ENCODE measurements around the gene FAM163B.
"Not testable (repeated sequence)": the region's sequence is repeated elsewhere in the genome, so short reads cannot be mapped to it uniquely, and the experiment has no call there.

FAM163B gene

GRCh38 chr9:133564451-133565116 is 44.6 kb downstream of the FAM163B start:
- DNase-seq: no peak

GRCh38 chr9:133563814-133564213 is 45.4 kb downstream of the FAM163B start:
- not testable (repeated sequence) for DNase-seq

GRCh38 chr9:133563291-133563796 is 45.8 kb downstream of the FAM163B start:
- no peak for DNase-seq

GRCh38 chr9:133562611-133563290 is 46.4 kb downstream of the FAM163B start:
- no peak for DNase-seq

- DNase-seq: no peak
Observed at GRCh38 chr9:133561976-133562554, 47.1 kb downstream of the FAM163B start.

DNA sequence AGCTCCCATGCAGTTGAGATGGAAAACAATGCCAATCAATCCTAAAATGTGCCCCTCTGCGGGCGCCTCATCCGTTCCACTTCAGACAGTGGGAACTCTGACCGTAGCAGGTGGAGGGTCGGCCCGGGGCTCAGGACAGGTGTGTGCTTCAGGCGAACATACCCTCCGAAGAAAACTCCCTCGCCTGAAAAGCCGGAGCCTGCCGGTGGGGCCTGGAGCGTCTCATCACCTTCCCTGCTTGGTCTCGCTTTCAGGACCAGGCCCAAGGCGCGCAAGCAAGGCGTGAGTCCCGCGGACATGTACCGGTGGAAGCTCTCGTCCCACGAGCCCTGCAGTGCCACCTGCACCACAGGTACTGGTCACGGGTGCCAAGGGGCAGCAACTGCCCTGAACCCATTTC is 48.2 kb downstream of the FAM163B start:
- no peak for DNase-seq

DNA sequence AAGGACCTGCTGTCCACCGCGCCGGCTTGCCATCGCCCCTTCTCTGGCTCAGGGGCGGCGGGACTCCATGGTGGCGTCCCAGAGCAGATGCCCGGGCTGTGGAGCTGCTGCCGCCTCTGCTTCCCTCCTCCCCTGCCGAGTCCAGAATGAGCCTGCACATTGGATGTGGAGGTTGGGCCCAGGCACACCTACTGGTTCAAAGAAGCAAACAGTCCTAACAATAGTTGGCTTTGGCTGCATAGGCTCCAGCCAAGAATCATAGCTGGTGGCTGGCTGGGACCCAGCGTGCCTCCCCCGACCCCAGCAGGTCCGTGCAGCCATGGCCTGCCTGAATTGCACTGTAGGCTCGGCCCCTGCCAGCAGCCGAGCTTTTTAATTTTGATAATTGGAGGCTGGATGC is 48.9 kb downstream of the FAM163B start:
- no peak for DNase-seq

- no peak for DNase-seq
Observed at GRCh38 chr9:133558191-133559126, 50.7 kb downstream of the FAM163B start.

DNA sequence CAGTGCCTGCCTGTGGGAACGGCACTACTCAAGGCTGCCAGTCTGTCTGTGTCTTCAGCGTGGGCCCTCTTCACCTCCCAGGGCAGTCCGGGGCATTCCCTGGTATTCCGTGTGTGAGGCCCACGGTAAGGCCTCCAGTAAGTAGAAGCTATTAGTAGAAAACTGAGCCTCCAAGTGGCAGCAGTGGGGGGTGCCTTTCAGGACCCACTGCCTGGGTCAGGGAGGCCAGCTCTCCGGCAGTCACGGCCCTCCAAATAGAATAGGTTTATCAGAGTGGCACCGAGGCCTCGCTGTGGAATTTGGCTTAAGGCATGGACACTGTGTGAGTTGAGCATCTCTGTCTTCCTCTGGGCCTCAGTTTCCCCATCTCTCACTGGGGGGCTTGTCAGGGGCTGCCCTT is 51.6 kb downstream of the FAM163B start:
- DNase-seq: no peak

GRCh38 chr9:133556354-133556753 is 52.8 kb downstream of the FAM163B start:
- no peak for DNase-seq

DNA sequence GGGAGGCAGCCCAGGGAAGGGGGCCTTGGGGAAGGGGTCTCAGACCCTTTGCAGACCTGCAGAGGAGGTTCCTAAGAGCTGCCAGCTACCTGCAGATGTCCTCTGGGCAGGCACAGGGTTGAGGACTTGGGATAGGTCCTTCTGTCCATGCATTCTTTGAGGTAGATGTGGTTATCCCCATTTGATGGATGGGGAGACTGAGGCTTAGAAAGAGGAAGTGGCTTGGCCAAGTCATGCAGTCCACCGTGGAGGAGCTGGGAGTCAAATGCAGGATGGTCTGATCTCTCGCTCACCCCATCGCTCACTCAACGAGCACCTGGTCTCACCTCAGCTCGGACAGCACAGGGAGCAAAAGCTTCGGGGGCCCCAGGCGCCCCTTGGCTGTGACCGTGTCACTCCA is 54.5 kb downstream of the FAM163B start:
- DNase-seq: no peak

DNA sequence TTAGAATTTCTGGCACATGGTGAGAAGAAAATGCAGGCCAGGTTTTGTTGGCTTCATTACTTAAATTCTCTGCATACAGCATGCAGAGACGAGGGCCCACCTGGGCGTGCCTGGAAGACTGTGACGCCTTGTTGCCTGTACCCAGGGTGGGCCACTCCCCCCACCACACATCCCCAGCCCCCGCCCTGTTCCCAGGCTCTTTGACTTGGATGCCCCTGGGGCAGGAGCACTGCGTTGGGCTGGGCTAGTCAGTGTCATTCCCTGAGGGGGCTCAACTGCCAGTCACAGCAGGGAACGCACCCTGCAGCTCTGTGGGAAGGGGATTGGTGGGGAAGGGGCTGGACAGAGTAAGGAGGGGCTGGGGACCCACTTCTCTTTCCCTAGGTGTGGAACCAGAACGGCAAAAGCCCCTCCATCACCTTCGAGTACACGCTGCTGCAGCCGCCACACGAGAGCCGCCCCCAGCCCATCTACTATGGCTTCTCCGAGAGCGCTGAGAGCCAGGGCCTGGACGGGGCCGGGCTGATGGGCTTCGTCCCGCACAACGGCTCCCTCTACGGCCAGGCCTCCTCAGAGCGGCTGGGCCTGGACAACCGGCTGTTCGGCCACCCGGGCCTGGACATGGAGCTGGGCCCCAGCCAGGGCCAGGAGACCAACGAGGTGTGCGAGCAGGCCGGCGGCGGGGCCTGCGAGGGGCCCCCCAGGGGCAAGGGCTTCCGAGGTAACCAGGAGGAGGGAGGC is 55.0 kb downstream of the FAM163B start:
- DNase-seq: no peak

DNA sequence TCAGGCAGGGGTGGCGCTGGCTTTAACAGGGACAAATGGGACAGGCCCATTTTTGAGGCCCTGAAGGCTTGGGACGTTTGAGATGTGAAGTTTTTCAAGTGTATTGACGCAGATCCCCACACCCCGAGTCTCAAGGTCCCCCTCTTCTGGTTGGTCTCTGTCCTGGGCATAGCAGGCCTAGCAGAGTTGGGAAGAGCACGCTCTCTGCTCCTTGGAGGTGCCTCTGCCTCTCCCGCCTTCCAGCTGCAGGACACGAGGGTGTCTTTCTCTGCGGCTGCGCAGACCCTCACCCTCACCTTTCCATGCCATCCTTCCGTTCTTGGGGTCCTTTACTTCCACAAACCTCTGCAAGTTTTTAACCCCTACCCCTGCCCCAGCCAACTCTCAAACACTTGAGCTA is 56.1 kb downstream of the FAM163B start:
- DNase-seq: no peak

GRCh38 chr9:133552236-133552635 is 57.0 kb downstream of the FAM163B start:
- no peak for DNase-seq

- DNase-seq: no peak
Observed at GRCh38 chr9:133551446-133551845, 57.7 kb downstream of the FAM163B start.

DNA sequence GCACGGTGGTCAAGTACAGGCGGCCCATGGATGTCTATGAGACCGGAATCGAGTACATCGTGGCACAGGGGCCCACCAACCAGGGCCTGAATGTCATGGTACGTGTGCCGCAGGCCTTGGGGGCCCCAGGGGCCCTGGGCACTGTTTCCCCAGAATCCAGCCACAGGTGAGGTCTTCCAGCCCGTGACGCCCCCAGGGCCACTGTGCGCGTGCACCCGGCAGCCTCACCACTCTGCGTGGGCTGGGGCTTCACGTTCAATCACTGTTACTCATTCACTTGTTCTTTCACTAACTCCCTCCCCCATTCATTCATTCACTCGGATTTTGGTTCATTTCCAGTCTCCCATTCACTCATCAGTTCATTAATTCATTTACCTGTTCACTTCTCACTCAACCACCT is 62.1 kb downstream of the FAM163B start:
- DNase-seq: no peak

- DNase-seq: no peak
Observed at GRCh38 chr9:133546287-133546680, 62.9 kb downstream of the FAM163B start.

GRCh38 chr9:133545494-133546286 is 63.5 kb downstream of the FAM163B start:
- no peak for DNase-seq

DNA sequence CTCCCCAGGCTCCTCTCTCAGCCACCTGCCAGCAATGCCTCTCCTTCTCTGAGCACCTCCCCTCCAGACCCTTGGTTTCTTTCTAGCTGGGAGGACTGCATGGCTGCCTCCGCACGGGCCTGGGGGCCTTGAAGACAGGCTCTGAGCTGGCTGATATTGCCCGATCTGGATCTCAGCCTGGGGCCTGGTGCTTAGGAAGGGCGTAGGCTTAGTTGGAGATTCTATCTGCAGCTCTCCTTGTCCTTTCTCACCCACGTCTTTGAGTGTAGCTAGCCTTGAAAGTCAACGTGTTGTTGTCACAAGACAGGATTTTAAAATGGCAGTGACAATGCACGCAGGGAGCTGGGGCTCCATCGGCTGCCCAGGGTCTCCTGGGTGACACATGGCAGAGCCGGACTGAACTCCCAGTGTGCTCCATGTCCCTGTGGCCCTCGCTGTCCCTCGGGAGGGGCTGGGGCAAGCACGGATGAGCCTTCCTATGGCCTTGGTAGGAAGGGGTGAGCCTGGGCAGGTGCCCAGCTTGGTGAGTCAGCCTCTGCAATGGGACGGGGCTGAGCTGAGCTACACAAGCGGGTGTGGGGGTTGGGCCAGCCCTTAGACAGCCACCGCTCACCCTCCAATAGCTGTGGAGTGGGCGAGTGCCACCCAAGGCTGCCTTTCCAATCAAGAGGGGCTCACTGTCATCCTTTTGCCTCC is 65.3 kb downstream of the FAM163B start:
- DNase-seq: no peak

DNA sequence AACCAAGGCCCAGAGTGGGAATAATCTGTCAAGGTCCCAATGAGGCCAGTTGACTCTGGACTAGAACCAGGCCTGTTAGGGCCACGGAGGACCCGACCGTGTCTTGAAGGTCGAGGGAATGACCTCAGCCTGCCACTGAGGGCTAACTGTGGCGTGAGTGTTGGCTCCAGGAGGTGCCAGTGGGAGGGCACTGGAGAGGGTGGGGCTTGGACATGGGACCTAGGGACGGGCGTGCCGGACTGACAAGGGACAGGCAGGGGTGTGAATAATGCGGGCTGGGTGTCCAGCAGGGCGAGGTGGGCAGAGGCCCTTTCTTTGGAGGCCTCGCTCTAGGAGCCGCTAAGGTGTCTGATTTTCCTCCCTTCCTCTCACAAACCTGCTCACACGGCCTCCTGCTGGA is 67.2 kb downstream of the FAM163B start:
- DNase-seq: no peak

DNA sequence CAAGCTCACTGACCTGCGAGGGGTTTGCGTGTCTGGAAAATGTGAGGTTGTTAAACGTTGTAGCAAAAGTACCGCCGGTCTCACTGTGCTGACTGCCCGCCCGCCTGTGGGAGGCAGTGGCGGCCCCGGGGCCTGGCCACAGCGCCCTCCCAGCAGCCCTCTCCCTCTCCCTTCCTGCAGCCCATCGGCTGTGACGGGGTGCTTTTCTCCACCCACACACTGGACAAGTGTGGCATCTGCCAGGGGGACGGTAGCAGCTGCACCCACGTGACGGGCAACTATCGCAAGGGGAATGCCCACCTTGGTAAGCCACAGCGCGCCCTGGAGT is 68.5 kb downstream of the FAM163B start:
- no peak for DNase-seq

All from GOT3 (cell line).